Ishikawa (cell line): ENCODE measurements around the gene B9D2.

ENCODE experiments used
- CEBPB ChIP-seq: IDR thresholded peaks from 2 replicates; pipeline ENCODE4 v1.6.1; 2012
- CREB1 ChIP-seq: IDR thresholded peaks from 2 replicates; pipeline ENCODE4 v1.6.1; 2012; ENCODE audit warnings: low read depth
- EP300 ChIP-seq: IDR thresholded peaks from 2 replicates; pipeline ENCODE4 v1.6.1; 2012; ENCODE audit warnings: borderline replicate concordance
- NFIC ChIP-seq: IDR thresholded peaks from 2 replicates; pipeline ENCODE4 v1.6.1; 2012
- RAD21 ChIP-seq: IDR thresholded peaks from 2 replicates; pipeline ENCODE4 v1.6.1; 2012; ENCODE audit warnings: low read depth
- TEAD4 ChIP-seq: IDR thresholded peaks from 2 replicates; pipeline ENCODE4 v1.6.1; 2012
- YY1 ChIP-seq: IDR thresholded peaks from 2 replicates; pipeline ENCODE4 v1.6.1; 2012; ENCODE audit warnings: low read depth
- ZBTB7A ChIP-seq: IDR thresholded peaks from 2 replicates; pipeline ENCODE4 v1.6.1; 2012; ENCODE audit warnings: low read depth
- TF ChIP-seq, protein P1 (sequence below): IDR thresholded peaks from 2 replicates; pipeline ENCODE4 v1.6.1; 2012; ENCODE audit warnings: low read depth, mild to moderate bottlenecking
- TF ChIP-seq, protein P2 (sequence below): IDR thresholded peaks from 2 replicates; pipeline ENCODE4 v1.6.1; 2012
- TF ChIP-seq, protein P3 (sequence below): IDR thresholded peaks from 2 replicates; pipeline ENCODE4 v1.6.1; 2012

DNA sequence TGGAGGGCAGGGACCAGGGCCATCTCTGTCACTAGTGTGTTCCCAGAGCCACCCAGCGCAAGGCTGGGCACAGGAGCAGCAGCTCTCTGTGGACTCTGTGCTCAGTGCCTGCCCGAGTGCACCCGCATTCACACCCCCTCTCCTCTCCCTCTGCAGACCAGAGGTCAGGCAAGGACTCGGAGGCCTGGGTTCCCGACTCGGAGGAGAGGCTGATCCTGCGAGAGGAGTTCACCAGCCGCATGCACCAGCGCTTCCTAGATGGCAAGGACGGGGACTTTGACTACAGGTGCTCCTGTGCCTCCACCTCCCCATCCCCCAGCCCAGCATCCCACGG lies 43.8 kb downstream of the B9D2 start:
- TF ChIP-seq YY1 (no peak), CREB1 (no peak), EP300 (no peak), CEBPB (no peak), TEAD4 (no peak), RAD21 (no peak), NFIC (no peak), ZBTB7A (no peak)
- TF ChIP-seq, protein P1, sequence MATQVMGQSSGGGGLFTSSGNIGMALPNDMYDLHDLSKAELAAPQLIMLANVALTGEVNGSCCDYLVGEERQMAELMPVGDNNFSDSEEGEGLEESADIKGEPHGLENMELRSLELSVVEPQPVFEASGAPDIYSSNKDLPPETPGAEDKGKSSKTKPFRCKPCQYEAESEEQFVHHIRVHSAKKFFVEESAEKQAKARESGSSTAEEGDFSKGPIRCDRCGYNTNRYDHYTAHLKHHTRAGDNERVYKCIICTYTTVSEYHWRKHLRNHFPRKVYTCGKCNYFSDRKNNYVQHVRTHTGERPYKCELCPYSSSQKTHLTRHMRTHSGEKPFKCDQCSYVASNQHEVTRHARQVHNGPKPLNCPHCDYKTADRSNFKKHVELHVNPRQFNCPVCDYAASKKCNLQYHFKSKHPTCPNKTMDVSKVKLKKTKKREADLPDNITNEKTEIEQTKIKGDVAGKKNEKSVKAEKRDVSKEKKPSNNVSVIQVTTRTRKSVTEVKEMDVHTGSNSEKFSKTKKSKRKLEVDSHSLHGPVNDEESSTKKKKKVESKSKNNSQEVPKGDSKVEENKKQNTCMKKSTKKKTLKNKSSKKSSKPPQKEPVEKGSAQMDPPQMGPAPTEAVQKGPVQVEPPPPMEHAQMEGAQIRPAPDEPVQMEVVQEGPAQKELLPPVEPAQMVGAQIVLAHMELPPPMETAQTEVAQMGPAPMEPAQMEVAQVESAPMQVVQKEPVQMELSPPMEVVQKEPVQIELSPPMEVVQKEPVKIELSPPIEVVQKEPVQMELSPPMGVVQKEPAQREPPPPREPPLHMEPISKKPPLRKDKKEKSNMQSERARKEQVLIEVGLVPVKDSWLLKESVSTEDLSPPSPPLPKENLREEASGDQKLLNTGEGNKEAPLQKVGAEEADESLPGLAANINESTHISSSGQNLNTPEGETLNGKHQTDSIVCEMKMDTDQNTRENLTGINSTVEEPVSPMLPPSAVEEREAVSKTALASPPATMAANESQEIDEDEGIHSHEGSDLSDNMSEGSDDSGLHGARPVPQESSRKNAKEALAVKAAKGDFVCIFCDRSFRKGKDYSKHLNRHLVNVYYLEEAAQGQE = no peak
- TF ChIP-seq, protein P2, sequence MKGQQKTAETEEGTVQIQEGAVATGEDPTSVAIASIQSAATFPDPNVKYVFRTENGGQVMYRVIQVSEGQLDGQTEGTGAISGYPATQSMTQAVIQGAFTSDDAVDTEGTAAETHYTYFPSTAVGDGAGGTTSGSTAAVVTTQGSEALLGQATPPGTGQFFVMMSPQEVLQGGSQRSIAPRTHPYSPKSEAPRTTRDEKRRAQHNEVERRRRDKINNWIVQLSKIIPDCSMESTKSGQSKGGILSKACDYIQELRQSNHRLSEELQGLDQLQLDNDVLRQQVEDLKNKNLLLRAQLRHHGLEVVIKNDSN = no peak
- TF ChIP-seq, protein P3, sequence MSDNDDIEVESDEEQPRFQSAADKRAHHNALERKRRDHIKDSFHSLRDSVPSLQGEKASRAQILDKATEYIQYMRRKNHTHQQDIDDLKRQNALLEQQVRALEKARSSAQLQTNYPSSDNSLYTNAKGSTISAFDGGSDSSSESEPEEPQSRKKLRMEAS = no peak
